Spleen (tissue), 11 donors: ENCODE measurements around the gene PIK3C2G. TPM values are rescaled to one million over a fixed set of nuclear protein-coding genes. Genes with fewer than 3 reads are reported as not detected.

Source experiments
- DNase-seq: peaks from one replicate; pipeline ENCODE4 v3.0.0-alpha.2; 2020
- H3K27ac ChIP-seq, 8 donors: fragments of 200-600 bp; sonication (generic) in 7 of 8; 1 replicate in 4 of 8; 2 replicates in 4 of 8; pipeline versions ENCODE4 v1.5.0 to v1.8.0; 2016 to 2021; ENCODE audit warnings: inconsistent platforms in 4 of 8, mild to moderate bottlenecking in 4 of 8, moderate library complexity in 1 of 8
- H3K27me3 ChIP-seq, 7 donors: fragments of 200-600 bp; sonication (generic) in 6 of 7; replicated peaks in 1 of 7; 1 replicate in 4 of 7; 2 replicates in 3 of 7; pipeline versions ENCODE4 v1.5.0 to v1.8.0; 2016 to 2021; ENCODE audit warnings: inconsistent platforms in 3 of 7, mild to moderate bottlenecking in 1 of 7
- H3K36me3 ChIP-seq, 6 donors: fragments of 200-600 bp; sonication (generic) in 5 of 6; 1 replicate in 4 of 6; 2 replicates in 2 of 6; pipeline versions ENCODE4 v1.5.0 to v1.8.0; 2016 to 2021; ENCODE audit warnings: inconsistent platforms in 2 of 6
- H3K4me1 ChIP-seq, 6 donors: fragments of 200-600 bp; sonication (generic) in 5 of 6; 1 replicate in 3 of 6; 2 replicates in 3 of 6; pipeline versions ENCODE4 v1.5.0 to v1.8.0; 2016 to 2021; ENCODE audit warnings: inconsistent platforms in 3 of 6
- H3K4me3 ChIP-seq, 8 donors: fragments of 200-600 bp; sonication (generic) in 7 of 8; 1 replicate in 4 of 8; 2 replicates in 4 of 8; pipeline versions ENCODE4 v1.5.0 to v1.8.0; 2016 to 2021; ENCODE audit warnings: inconsistent platforms in 4 of 8, mild to moderate bottlenecking in 4 of 8, moderate library complexity in 2 of 8
- H3K9me3 ChIP-seq, 8 donors: fragments of 200-600 bp; sonication (generic) in 7 of 8; 1 replicate in 4 of 8; 2 replicates in 4 of 8; pipeline versions ENCODE4 v1.5.0 to v1.8.0; 2016 to 2021; ENCODE audit warnings: inconsistent platforms in 4 of 8
- POLR2A ChIP-seq, 3 donors: fragments of 450-650 bp; IDR thresholded peaks; one replicate each; pipeline ENCODE4 v1.5.1; 2017; ENCODE audit warnings: antibody characterized with exemption in 3 of 3, mild to moderate bottlenecking in 1 of 3
- POLR2AphosphoS5 ChIP-seq, 3 donors: sonication (generic); formaldehyde crosslinking; IDR thresholded peaks; one replicate each; pipeline ENCODE4 v1.5.1; 2017; ENCODE audit warnings: antibody characterized with exemption in 3 of 3
- WGBS, 5 donors: extraction: QIAGEN DNeasy Blood & Tissue Kit in 3 of 5; methylation state at CpG; one replicate each; pipeline versions ENCODE4 v1.1.5 to v1.1.7; 2013 to 2018; 5-methylcytosine and 5-hydroxymethylcytosine counted together
- intact Hi-C: fragments of 100-400 bp; cut with DNase I; formaldehyde crosslinking; loops from one replicate; pipeline ENCODE4 v1.15.0; 2023; ENCODE audit warnings: low total_unique reads
- polyA plus RNA-seq, 3 donors: library from polyadenylated mRNA; stranded (reverse); fragments of 200-250 nt; gene quantifications; one replicate each; pipeline ENCODE4 v1.2.1, GENCODE V29; 2013
- total RNA-seq, 7 donors: library from RNA; depleted of rRNA in 3 of 7; stranded (reverse); fragments of >200 nt in 3 of 7; fragmentation: NEBNext Ultra II Directional in 4 of 7; extraction: Animal tissue kit (Norgen Biotek cat#: 25700) in 4 of 7; gene quantifications; one replicate each; pipeline versions ENCODE4 v1.1.0 to v1.2.1, GENCODE V29; 2016 to 2021
- TF ChIP-seq, protein P1 (sequence below), 11 experiments: fragments of 200-600 bp in 7 of 11; fragments of 450-650 bp in 4 of 11; sonication (generic) in 4 of 11; IDR thresholded peaks in 8 of 11; conservative IDR thresholded peaks in 3 of 11; 1 replicate in 7 of 11; 2 replicates in 4 of 11; pipeline versions ENCODE4 v1.4.0 to v1.8.0; 2016 to 2021; ENCODE audit warnings: antibody characterized with exemption in 11 of 11, inconsistent platforms in 4 of 11, mild to moderate bottlenecking in 1 of 11
- donor health status: healthy with polysubstance abuse.
- donor health status: DM: no; HTN: no; CAD: no; lungs with moderate emphysema.
- donor health status: DM: no; HTN: no; CAD: no.
- donor health status: Bipolar disorder and iron deficiency.
- donor health status: healthy.
- donor health status: DM: no; HTN: no; CAD: no.
- donor health status: DM: yes; HTN: yes; CAD: no.

Gene PIK3C2G
- total and polyA plus RNA-seq, 10 donors = not detected

DNA sequence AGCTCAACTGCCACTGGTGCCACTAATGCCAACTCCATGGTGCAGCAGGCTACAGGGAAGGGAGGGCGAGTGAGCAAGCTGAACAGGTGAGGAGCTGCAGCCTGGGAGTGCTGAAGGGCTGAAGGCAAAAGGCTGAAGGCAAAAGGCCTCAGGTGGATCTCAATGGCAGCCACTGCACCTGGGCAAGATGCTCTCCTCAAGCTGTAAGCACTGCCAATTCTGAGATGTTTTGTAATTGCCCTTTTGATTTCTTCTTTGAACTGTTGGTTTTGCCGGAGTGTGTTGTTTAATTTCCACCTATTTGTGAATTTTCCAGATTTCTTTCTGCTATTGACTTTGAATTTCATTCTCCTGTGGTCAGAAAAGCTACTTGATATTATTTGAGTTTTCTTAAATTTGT, 97.6 kb downstream of the PIK3C2G start:
- Histone ChIP-seq H3K4me3 (no peak overlapping the region), H3K27ac (no peak overlapping the region), H3K27me3 (no peaks in the 10 kb centered on the region), H3K36me3 (no peaks in the 10 kb centered on the region), H3K9me3 (peaks cover 0 to 9% (median 0%) of the 10 kb centered on the region in 8 donors), H3K4me1 (no peaks in the 10 kb centered on the region)
- no peak for DNase-seq
- 78 to 97% (median 91%) methylated on average over 2 of the region's 2 CpGs for WGBS, 5 donors
- TF ChIP-seq, protein P1, sequence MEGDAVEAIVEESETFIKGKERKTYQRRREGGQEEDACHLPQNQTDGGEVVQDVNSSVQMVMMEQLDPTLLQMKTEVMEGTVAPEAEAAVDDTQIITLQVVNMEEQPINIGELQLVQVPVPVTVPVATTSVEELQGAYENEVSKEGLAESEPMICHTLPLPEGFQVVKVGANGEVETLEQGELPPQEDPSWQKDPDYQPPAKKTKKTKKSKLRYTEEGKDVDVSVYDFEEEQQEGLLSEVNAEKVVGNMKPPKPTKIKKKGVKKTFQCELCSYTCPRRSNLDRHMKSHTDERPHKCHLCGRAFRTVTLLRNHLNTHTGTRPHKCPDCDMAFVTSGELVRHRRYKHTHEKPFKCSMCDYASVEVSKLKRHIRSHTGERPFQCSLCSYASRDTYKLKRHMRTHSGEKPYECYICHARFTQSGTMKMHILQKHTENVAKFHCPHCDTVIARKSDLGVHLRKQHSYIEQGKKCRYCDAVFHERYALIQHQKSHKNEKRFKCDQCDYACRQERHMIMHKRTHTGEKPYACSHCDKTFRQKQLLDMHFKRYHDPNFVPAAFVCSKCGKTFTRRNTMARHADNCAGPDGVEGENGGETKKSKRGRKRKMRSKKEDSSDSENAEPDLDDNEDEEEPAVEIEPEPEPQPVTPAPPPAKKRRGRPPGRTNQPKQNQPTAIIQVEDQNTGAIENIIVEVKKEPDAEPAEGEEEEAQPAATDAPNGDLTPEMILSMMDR (IDR thresholded peaks at IDR 0.05 in 8 of 11, conservative IDR thresholded peaks at IDR 0.05 in 3 of 11) = no peak
- no peak for TF ChIP-seq POLR2AphosphoS5 (IDR thresholded peaks at IDR 0.05)
- no peak for TF ChIP-seq POLR2A (IDR thresholded peaks at IDR 0.05)
- intact Hi-C loops = no loop called here

DNA sequence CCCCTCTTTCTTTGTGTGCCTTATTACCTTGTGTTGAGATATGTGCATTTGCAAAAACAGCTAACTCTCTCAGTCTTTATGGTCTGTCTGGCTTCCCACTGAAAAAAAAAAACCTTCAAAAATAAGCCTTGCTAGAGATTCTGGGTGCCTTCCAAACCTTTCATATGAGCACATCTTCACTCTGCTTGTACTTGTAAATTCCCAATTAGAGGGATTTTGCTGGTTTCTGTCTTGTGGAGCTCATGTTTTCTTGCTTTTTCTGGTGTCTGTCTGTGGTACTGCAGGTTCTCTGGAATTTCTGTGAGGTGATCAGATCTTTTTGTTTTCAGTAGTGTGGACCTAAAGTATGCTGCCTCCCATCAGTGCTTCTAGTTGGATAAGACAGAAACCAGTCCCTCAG, 100.1 kb downstream of the PIK3C2G start:
- DNase-seq = no peak
- intact Hi-C loops = no loop called here
- Histone ChIP-seq H3K9me3 (peaks cover 0 to 4% (median 0%) of the 10 kb centered on the region in 8 donors), H3K27me3 (no peaks in the 10 kb centered on the region), H3K36me3 (no peaks in the 10 kb centered on the region), H3K27ac (no peak overlapping the region), H3K4me3 (no peak overlapping the region), H3K4me1 (no peaks in the 10 kb centered on the region)
- TF ChIP-seq POLR2A (IDR thresholded peaks at IDR 0.05) (no peak), POLR2AphosphoS5 (IDR thresholded peaks at IDR 0.05) (no peak)
- TF ChIP-seq, protein P1 (IDR thresholded peaks at IDR 0.05 in 8 of 11, conservative IDR thresholded peaks at IDR 0.05 in 3 of 11) = no peak

DNA sequence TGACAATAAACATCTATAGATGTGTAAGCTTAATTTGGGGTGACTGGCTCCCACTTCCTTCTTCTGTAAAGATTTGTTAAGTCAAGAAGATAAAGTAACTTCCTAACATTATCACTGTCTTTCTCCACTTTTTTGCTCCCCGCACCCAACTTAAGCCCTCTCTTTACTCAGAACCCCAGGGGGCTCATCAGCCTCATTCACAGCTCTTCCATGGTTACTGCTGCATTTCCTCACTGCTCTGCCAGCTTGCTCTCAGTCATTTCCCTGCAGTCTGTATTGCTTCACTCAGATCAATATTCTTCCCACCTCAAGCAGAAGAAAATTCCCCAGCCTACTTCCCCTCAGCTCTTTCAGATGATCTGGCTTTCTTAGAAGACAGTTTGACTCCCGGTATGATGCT, 102.0 kb downstream of the PIK3C2G start:
- TF ChIP-seq POLR2AphosphoS5 (IDR thresholded peaks at IDR 0.05) (no peak), POLR2A (IDR thresholded peaks at IDR 0.05) (no peak)
- TF ChIP-seq, protein P1 (IDR thresholded peaks at IDR 0.05 in 8 of 11, conservative IDR thresholded peaks at IDR 0.05 in 3 of 11) = no peak
- Histone ChIP-seq H3K4me1 (no peaks in the 10 kb centered on the region), H3K4me3 (no peak overlapping the region), H3K27ac (no peak overlapping the region), H3K9me3 (peaks cover 0 to 4% (median 0%) of the 10 kb centered on the region in 8 donors), H3K27me3 (no peaks in the 10 kb centered on the region), H3K36me3 (no peaks in the 10 kb centered on the region)
- intact Hi-C loops = no loop called here
- DNase-seq = no peak
- 63 to 94% (median 73%) methylated on average over 2 of the region's 2 CpGs for WGBS, 5 donors

DNA sequence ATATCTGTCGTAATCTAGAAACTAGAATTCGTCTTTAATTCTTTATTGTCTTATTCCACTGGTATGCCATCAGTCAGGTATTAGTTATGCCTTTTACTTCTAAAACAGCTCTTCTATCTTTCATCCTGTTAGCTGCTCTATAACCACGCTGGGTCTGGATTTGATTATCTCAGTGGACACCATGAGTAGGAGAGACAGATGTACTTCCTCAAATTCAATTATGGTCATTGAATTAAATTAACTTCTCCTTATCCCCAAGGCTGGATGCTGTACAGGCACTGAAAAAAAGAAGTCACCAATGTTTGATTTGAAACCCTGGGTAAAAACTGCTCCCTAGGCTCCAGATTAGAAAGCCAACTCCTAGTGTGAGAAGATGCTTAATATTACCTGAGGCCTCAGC, 107.3 kb downstream of the PIK3C2G start:
- DNase-seq = no peak
- intact Hi-C loops = no loop called here
- 84 to 89% (median 87%) methylated on average over 3 of the region's 3 CpGs for WGBS, 5 donors
- TF ChIP-seq, protein P1 (IDR thresholded peaks at IDR 0.05 in 8 of 11, conservative IDR thresholded peaks at IDR 0.05 in 3 of 11) = no peak
- TF ChIP-seq POLR2A (IDR thresholded peaks at IDR 0.05) = no peak
- no peak for TF ChIP-seq POLR2AphosphoS5 (IDR thresholded peaks at IDR 0.05)
- Histone ChIP-seq H3K27ac (no peak overlapping the region), H3K9me3 (peaks cover 0 to 4% (median 0%) of the 10 kb centered on the region in 8 donors), H3K36me3 (no peaks in the 10 kb centered on the region), H3K4me3 (no peak overlapping the region), H3K27me3 (no peaks in the 10 kb centered on the region), H3K4me1 (no peaks in the 10 kb centered on the region)
